GM12801 (cell line): ENCODE measurements around the gene AJAP1.

Experiments used
- TF ChIP-seq, protein P1 (sequence below): IDR thresholded peaks from one replicate; pipeline ENCODE4 v1.5.1; 2011; ENCODE audit warnings: control low read depth; ENCODE audit not compliant: insufficient read length; ENCODE audit errors: extremely low read depth

AJAP1 gene

DNA sequence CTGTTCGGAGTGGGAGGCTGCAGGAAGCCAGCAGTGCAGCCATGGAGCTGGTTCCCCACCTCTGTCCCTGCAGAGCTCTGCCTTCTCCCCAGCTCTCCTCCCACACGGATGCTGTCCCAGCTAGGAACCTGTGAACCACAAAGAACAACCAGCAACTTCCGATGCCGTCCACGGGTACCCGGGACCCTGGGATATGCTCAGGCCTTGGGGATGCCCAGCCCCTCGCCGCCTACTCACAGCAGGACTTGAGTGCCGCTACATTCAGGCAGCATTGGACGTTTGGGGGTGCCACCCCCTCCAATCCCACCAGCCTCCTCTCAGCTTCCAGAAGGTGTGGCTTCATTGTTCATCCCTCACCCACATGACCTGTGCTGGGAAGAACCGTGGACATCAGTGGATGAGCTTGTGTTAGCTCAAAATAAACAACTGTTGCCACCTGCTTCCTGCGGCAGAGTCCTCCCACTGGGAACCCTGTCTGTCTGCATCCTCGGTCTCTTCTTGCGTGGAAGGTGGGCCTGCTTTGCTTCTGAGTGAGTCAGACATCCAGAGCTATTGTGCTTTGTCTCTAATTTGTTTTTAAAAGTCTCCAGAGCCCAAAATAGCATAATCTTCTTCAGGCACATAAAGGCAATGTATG, 20.1 kb upstream of the AJAP1 start:
- TF ChIP-seq, protein P1, sequence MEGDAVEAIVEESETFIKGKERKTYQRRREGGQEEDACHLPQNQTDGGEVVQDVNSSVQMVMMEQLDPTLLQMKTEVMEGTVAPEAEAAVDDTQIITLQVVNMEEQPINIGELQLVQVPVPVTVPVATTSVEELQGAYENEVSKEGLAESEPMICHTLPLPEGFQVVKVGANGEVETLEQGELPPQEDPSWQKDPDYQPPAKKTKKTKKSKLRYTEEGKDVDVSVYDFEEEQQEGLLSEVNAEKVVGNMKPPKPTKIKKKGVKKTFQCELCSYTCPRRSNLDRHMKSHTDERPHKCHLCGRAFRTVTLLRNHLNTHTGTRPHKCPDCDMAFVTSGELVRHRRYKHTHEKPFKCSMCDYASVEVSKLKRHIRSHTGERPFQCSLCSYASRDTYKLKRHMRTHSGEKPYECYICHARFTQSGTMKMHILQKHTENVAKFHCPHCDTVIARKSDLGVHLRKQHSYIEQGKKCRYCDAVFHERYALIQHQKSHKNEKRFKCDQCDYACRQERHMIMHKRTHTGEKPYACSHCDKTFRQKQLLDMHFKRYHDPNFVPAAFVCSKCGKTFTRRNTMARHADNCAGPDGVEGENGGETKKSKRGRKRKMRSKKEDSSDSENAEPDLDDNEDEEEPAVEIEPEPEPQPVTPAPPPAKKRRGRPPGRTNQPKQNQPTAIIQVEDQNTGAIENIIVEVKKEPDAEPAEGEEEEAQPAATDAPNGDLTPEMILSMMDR: no peak

DNA sequence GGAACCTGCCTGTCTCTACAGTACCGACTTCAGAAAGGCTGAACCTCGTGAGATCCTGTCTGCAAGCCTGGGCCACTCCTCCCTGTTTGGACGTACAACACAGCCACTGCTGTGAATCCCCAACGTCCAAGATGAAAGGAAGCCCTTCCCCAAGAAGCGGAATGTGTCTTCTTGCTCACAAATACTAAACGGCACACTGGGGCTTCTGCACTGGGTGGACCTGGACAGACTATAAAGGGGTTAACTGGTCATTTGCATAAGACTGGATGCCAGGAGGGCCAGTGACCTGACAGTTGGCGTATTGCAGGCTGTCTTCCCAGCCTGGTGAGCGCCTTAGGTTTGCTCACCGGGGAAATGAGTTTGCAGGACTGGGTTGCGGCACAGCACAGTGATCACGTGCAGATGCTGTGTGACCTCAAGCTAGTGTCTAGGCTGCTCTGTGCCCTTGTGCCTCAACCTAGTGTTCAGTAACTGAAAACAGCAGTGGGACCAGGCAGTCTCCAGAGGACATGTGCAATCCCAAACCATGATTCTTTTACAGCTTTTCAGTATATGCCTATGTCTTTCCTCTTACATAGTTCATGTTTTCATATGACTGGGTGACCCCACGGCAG, 19.5 kb upstream of the AJAP1 start:
- TF ChIP-seq, protein P1: no peak

DNA sequence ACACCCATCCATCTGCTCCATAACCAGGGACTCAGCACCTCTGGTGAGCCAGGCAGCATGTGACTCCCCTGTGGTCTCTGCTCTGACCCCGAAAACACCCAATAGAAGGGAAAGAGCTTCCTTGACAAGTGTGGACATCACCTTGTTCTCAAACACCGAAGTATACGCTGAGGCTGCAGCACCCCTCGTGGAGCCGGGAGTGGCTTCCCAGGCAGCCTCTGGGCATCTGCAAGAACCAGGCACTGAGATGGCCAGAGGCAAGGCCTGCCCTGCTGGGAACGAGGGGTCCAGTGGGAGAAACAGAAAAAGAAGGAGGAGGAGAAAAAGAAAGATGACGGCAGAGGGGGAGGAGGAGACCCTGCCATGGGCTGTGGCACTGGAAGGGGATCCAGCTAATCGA, 18.2 kb upstream of the AJAP1 start:
- TF ChIP-seq, protein P1: no peak

DNA sequence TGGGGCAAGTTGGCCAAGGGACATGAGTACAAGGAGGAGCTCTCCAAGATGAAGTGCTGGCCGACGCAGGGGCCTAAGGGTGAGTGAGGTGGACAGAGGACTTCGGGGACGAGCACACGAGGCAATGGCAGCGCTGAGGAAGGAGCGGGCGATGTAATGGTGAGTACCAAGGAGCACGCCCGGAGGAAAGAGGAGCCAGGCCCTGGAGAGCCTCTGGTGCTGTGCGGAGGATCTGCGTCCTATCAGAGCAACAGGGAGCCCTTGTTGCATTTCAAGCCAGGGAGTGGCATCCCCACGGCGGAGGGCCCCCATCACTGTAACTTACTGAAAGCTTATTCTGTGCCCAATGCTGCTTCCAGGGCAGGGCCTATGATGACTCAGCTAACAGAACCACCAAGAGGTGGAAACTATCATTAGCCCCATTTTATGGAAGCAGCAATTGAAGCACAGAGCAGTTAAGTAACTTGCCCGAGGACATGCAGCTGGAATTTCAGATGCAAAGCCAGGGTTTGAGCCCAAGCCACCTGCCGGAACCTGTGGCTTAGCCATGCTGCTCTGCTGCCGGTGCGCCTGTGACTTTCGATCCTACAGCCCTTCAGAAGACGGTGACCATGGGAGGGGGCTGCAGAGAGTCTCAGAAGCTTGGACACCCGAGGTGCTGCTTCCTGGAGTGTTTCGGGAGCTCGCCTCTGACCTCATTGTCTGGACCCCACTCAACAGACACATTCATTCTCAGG, 17.6 kb upstream of the AJAP1 start:
- TF ChIP-seq, protein P1: no peak

DNA sequence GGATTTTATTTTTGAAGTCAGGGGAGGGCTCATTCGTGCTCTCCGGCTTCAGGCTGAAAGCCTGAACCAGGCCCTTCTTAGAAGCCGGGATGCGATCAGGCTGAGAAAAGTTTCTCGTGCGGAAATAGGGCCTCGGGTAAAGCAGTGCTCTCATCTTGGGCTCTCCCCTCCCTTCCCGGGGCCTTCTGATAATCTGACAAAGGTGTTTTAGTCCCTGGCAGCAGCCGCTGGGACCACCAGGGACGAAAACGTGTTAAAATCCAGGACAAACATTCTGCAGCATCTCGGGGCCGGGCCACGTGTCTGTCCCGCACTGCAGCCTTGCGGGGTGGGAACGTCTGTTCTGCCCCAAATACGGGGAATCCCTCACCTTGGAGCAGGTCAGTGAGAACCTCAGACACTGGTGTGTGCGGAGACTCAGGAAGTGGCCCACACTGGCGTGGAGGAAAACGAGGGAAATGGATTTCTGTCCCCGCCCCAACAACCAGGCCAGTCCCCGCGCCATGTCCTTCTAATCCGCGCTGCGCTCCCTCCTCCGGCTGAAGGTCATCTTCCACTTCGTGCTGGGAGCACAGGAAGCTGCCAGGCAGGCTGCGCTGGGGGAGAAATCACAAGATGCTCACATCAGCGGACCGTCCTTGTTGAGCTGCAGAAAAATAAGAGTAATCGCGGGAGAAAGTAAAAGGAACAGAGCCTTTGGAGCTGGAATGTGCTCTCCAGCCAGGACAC, 16.6 kb upstream of the AJAP1 start:
- TF ChIP-seq, protein P1: no peak

DNA sequence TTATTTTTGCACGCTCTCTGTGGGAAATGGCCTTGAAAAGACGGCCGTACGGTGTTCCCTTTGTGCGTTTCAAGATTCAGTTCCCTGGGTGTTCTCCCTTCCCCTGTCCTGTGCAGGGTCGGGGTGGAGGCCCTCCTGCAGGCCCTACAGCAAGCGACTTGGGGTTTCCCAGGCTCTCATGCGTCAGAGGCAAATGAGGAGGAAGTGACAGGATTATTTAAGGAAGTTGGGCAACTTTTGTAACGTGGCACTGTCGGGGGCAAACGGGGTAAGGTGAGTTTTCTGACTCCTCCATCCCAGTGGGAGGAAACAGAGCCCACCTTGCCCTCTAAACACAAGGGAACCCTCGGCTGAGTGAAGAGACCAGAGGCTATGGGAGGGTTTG, 16.1 kb upstream of the AJAP1 start:
- TF ChIP-seq, protein P1: no peak

DNA sequence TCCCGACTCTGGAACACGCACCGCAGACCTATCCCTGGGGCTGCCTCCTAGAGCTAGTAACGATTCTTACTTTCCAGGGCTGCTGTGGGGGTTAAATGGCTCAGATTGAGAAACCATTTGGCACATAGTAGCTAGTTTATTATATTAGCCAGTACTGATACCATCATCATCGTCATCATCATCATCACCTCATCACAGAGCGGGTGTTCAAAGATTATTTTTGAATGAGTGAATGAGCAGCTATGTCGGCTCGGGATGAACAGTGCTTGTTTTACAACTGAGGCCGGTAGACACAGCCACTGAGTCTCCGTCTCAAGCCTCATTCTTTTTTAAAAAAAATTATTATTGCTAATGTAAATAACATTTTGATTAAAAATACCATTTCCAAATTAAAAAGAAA, 13.5 kb upstream of the AJAP1 start:
- TF ChIP-seq, protein P1: no peak
